Natural killer cell (primary cell): ENCODE data around the gene MGMT. TPM values are rescaled to one million over a fixed set of nuclear protein-coding genes. Genes with fewer than 3 reads are reported as not detected.

ENCODE experiments used
- ATAC-seq, 3 donors: fragments of 150-1000 bp in 2 of 3; fragments of 200-7000 bp in 1 of 3; cut with Tn5 transposase; 1 replicate in 1 of 3; 2 replicates in 2 of 3; pipeline ENCODE4 v1.10.0; 2021; ENCODE audit warnings: mild to moderate bottlenecking in 2 of 3, moderate library complexity in 2 of 3
- DNase-seq, 2 donors: peaks; one replicate each; pipeline versions ENCODE4 v3.0.0 to v3.0.0-alpha.2; 2013 to 2021; ENCODE audit warnings: mixed read lengths in 1 of 2
- H3K27ac ChIP-seq: one replicate; pipeline ENCODE4 v1.5.1; 2013; ENCODE audit warnings: mild to moderate bottlenecking, low read length
- H3K27me3 ChIP-seq: one replicate; pipeline ENCODE4 v1.6.1; 2013; ENCODE audit warnings: low read length; ENCODE audit not compliant: control insufficient read depth, insufficient read depth
- H3K36me3 ChIP-seq: one replicate; pipeline ENCODE4 v1.6.1; 2013; ENCODE audit warnings: low read length; ENCODE audit not compliant: control insufficient read depth, insufficient read depth
- H3K4me1 ChIP-seq: one replicate; pipeline ENCODE4 v1.6.1; 2013; ENCODE audit warnings: low read length; ENCODE audit not compliant: control insufficient read depth, insufficient read depth
- H3K4me3 ChIP-seq: one replicate; pipeline ENCODE4 v1.5.1; 2013; ENCODE audit warnings: low read length
- H3K9me3 ChIP-seq: one replicate; pipeline ENCODE4 v1.6.1; 2013; ENCODE audit warnings: low read length; ENCODE audit not compliant: control insufficient read depth, insufficient read depth
- H3K27ac Mint-ChIP-seq, 2 donors: one replicate each; pipeline ENCODE4 v1.8.0; 2022; ENCODE audit warnings: mild to moderate bottlenecking in 2 of 2, mixed read lengths in 2 of 2, moderate library complexity in 1 of 2
- H3K27me3 Mint-ChIP-seq, 2 donors: one replicate each; pipeline ENCODE4 v1.8.0; 2022; ENCODE audit warnings: low read depth in 2 of 2, mixed read lengths in 2 of 2
- H3K36me3 Mint-ChIP-seq: one replicate; pipeline ENCODE4 v1.8.0; 2022; ENCODE audit warnings: mixed read lengths
- H3K4me1 Mint-ChIP-seq, 2 donors: one replicate each; pipeline ENCODE4 v1.8.0; 2022; ENCODE audit warnings: mixed read lengths in 2 of 2
- H3K4me3 Mint-ChIP-seq: one replicate; pipeline ENCODE4 v1.8.0; 2022; ENCODE audit warnings: mild to moderate bottlenecking, moderate library complexity, mixed read lengths
- H3K9me3 Mint-ChIP-seq, 2 donors: one replicate each; pipeline ENCODE4 v1.8.0; 2022; ENCODE audit warnings: mixed read lengths in 2 of 2
- WGBS: methylation state at CpG from one replicate; pipeline ENCODE4 v1.1.7; 2013; ENCODE audit warnings: missing lambda C conversion rate; ENCODE audit not compliant: insufficient coverage; 5-methylcytosine and 5-hydroxymethylcytosine counted together
- intact Hi-C: fragments of 100-400 bp; cut with micrococcal nuclease; formaldehyde crosslinking; loops from one replicate; pipeline ENCODE4 v1.14.2; 2022
- total RNA-seq, 4 donors: library from RNA; stranded (reverse); fragments of 120-200 nt in 1 of 4; gene quantifications; one replicate each; pipeline versions ENCODE4 v1.2.3 to v1.2.4, GENCODE V29; 2013 to 2022
- TF ChIP-seq, protein P1 (sequence below): fragments of 200-600 bp; IDR thresholded peaks from one replicate; pipeline ENCODE4 v1.8.0; 2022; ENCODE audit warnings: antibody characterized with exemption

Gene MGMT
- total RNA-seq, 3 donors from 2014 or later (not counting 1 experiment from before 2014, with no cell fraction given), result 16.5 to 19.7 (median 18.8) TPM

DNA sequence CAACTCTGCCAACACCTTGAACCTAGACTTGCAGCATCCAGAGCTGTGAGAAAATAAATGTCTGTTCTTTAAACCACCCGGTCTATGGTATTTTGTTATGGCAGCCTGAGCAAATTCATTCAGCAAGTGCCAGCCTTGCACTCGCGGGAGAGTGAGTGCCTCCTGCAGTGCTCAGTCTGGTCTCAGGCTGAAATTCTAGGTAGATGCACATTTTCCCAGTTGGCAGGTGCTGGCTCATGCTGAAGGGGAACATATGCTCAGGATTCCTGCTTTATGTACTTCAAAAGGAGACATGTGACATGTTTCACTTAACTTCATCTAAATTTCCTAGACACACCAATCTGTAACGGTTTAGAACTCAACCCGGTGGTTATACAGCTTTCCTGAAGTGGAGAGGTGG lies 170.8 kb downstream of the MGMT start:
- Histone ChIP-seq H3K9me3 (no peaks in the 10 kb centered on the region), H3K4me1 (no peaks in the 10 kb centered on the region), H3K27ac (no peak overlapping the region), H3K36me3 (no peaks in the 10 kb centered on the region), H3K27me3 (no peaks in the 10 kb centered on the region), H3K4me3 (no peak overlapping the region)
- 96% methylated on average over 4 of the region's 5 CpGs for WGBS
- intact Hi-C loops, result no loop called here
- Mint-ChIP-seq H3K36me3 (peaks cover 5% of the 10 kb centered on the region), H3K27ac (no peak overlapping the region), H3K4me3 (no peak overlapping the region), H3K4me1 (no peaks in the 10 kb centered on the region), H3K9me3 (peaks cover 0 to 7% of the 10 kb centered on the region in 2 donors), H3K27me3 (no peaks in the 10 kb centered on the region)
- DNase-seq, result no peak
- ATAC-seq, result no peak
- TF ChIP-seq, protein P1, sequence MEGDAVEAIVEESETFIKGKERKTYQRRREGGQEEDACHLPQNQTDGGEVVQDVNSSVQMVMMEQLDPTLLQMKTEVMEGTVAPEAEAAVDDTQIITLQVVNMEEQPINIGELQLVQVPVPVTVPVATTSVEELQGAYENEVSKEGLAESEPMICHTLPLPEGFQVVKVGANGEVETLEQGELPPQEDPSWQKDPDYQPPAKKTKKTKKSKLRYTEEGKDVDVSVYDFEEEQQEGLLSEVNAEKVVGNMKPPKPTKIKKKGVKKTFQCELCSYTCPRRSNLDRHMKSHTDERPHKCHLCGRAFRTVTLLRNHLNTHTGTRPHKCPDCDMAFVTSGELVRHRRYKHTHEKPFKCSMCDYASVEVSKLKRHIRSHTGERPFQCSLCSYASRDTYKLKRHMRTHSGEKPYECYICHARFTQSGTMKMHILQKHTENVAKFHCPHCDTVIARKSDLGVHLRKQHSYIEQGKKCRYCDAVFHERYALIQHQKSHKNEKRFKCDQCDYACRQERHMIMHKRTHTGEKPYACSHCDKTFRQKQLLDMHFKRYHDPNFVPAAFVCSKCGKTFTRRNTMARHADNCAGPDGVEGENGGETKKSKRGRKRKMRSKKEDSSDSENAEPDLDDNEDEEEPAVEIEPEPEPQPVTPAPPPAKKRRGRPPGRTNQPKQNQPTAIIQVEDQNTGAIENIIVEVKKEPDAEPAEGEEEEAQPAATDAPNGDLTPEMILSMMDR, result no peak

DNA sequence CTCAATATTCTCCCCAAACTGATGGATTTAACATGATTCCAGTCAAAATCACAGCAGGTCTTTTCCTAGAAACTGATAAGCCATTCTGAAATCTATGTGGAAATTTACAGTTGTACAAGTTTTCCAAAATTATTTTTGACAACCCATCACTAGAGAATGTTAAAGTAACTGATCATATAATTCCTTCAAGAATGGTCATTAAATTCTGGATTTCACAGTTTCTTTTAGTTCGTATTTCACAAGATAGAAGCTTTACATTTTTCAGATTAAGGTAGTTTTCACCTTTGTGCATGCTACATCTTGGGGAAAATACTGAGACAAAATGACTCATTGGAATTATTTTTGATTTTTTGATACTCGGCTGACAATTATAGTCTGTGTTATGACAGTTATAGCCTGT lies 174.3 kb downstream of the MGMT start:
- H3K4me3 ChIP-seq, result no peak overlapping the region
- DNase-seq (no peak), ATAC-seq (no peak)
- H3K4me3 Mint-ChIP-seq, result no peak overlapping the region
- no peaks in the 10 kb centered on the region for H3K9me3 ChIP-seq
- WGBS, result 80% methylated on average over 1 of the region's 2 CpGs
- no peaks in the 10 kb centered on the region for H3K4me1 ChIP-seq
- no peaks in the 10 kb centered on the region for H3K36me3 Mint-ChIP-seq
- intact Hi-C loops, result no loop called here
- H3K27me3 ChIP-seq, result no peaks in the 10 kb centered on the region
- H3K27ac Mint-ChIP-seq, result no peak overlapping the region
- no peaks in the 10 kb centered on the region for H3K9me3 Mint-ChIP-seq
- no peak overlapping the region for H3K27ac ChIP-seq
- peaks cover 0 to 5% of the 10 kb centered on the region in 2 donors for H3K4me1 Mint-ChIP-seq
- no peaks in the 10 kb centered on the region for H3K36me3 ChIP-seq
- no peaks in the 10 kb centered on the region for H3K27me3 Mint-ChIP-seq
- TF ChIP-seq, protein P1, result no peak

DNA sequence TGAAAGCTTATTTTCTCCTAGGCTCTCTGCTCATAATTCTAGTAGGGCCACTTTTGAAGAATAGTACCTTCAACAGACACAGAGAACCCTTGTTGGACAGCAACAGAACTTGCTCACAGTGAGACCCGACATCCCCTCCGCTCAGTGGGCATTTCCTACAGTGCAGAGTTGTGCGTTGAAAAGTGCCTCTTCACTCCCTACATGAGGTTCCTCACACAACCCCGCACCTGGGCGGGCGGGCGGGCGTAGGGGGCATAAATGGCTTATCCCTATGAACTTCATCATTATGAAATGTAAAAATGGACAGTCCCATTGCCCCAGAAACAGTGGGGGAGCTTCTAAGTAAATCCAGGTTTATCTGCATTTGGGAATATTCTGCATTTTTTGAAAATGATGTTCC lies 174.9 kb downstream of the MGMT start:
- Histone ChIP-seq H3K4me3 (no peak overlapping the region), H3K36me3 (no peaks in the 10 kb centered on the region), H3K27me3 (no peaks in the 10 kb centered on the region), H3K27ac (no peak overlapping the region), H3K9me3 (no peaks in the 10 kb centered on the region), H3K4me1 (no peaks in the 10 kb centered on the region)
- no peak overlapping the region for H3K4me3 Mint-ChIP-seq
- H3K27me3 Mint-ChIP-seq, result no peaks in the 10 kb centered on the region
- H3K27ac Mint-ChIP-seq, result no peak overlapping the region
- intact Hi-C loops, result no loop called here
- H3K36me3 Mint-ChIP-seq, result no peaks in the 10 kb centered on the region
- peaks cover 0 to 5% of the 10 kb centered on the region in 2 donors for H3K4me1 Mint-ChIP-seq
- WGBS, result over 99% methylated on average over 8 of the region's 8 CpGs
- TF ChIP-seq, protein P1, result no peak
- ATAC-seq (no peak), DNase-seq (no peak)
- H3K9me3 Mint-ChIP-seq, result no peaks in the 10 kb centered on the region

DNA sequence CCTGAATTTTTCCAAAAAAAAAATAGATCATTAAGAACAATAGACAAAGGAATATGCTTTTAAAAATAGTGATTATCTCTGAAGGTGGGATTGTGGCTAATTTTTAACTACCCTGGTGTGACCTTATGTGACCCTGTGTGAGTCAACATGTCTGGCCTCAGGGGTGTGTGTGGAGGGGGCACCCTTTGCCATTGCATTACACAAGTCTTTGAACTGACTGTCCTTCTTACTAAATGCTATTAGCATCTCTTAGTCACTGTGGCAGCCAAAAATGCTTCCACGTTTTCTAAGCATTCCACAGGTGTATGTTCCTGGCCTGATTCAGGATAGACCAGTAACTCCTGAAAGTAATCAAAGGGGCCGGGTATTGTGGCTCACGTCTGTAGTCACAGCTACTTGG lies 175.4 kb downstream of the MGMT start:
- no peaks in the 10 kb centered on the region for H3K27me3 ChIP-seq
- H3K4me1 ChIP-seq, result no peaks in the 10 kb centered on the region
- Mint-ChIP-seq H3K4me1 (peaks cover 0 to 5% of the 10 kb centered on the region in 2 donors), H3K4me3 (no peak overlapping the region), H3K27me3 (no peaks in the 10 kb centered on the region), H3K36me3 (no peaks in the 10 kb centered on the region), H3K27ac (no peak overlapping the region), H3K9me3 (no peaks in the 10 kb centered on the region)
- no peaks in the 10 kb centered on the region for H3K36me3 ChIP-seq
- 95% methylated on average over 3 of the region's 3 CpGs for WGBS
- no peak for DNase-seq
- H3K4me3 ChIP-seq, result no peak overlapping the region
- H3K27ac ChIP-seq, result no peak overlapping the region
- no peaks in the 10 kb centered on the region for H3K9me3 ChIP-seq
- TF ChIP-seq, protein P1, result no peak
- no peak for ATAC-seq
- intact Hi-C loops, result no loop called here
